K562 (cell line): ENCODE data around the gene CMSS1. TPM values are rescaled to one million over a fixed set of nuclear protein-coding genes. Genes with fewer than 3 reads are reported as not detected.

Experiments
- ARID4B ChIP-seq: sonication (generic); formaldehyde crosslinking; IDR thresholded peaks from 2 replicates; pipeline ENCODE4 v1.8.0; 2022; ENCODE audit warnings: mild to moderate bottlenecking, missing genetic modification reagents
- HNRNPLL ChIP-seq: fragments of 200-400 bp; formaldehyde crosslinking; IDR thresholded peaks from 2 replicates; pipeline ENCODE4 v1.6.1; 2017; ENCODE audit warnings: low read length, low read depth, mild to moderate bottlenecking; ENCODE audit not compliant: poor library complexity, severe bottlenecking
- MNT ChIP-seq, 2 experiments: fragments of 450-650 bp; conservative IDR thresholded peaks; 2 replicates each; pipeline ENCODE4 v1.6.1; 2017; ENCODE audit warnings: mild to moderate bottlenecking in 2 of 2, moderate library complexity in 2 of 2
- MYC ChIP-seq, 2 experiments: fragments of 250-450 bp in 1 of 2; sonication (Bioruptor Pico) in 1 of 2; IDR thresholded peaks; 2 replicates each; pipeline versions ENCODE4 v1.5.1 to v1.6.1; 2012 to 2021; ENCODE audit warnings: low read depth in 2 of 2, borderline replicate concordance in 1 of 2, improper control_type of control experiment in 1 of 2, low read length in 1 of 2, mild to moderate bottlenecking in 1 of 2, moderate library complexity in 1 of 2
- NCOA4 ChIP-seq: fragments of 450-650 bp; IDR thresholded peaks from 2 replicates; pipeline ENCODE4 v1.6.1; 2018; ENCODE audit warnings: mild to moderate bottlenecking; ENCODE audit not compliant: partially characterized antibody
- PATZ1 ChIP-seq: fragments of 250-450 bp; sonication (Bioruptor Pico); IDR thresholded peaks from 2 replicates; pipeline ENCODE4 v1.5.0; 2020; ENCODE audit warnings: mild to moderate bottlenecking, borderline replicate concordance
- POLR2A ChIP-seq: fragments of 450-650 bp; conservative IDR thresholded peaks from 2 replicates; pipeline ENCODE4 v1.6.1; 2016
- SMARCA4 ChIP-seq: fragments of 450-650 bp; IDR thresholded peaks from 2 replicates; pipeline ENCODE4 v1.6.1; 2016
- SMARCA5 ChIP-seq: fragments of 450-650 bp; IDR thresholded peaks from 2 replicates; pipeline ENCODE4 v1.6.1; 2016
- SRF ChIP-seq, 2 experiments: fragments of 250-450, 450-650 bp in 1 of 2; sonication (Bioruptor Pico) in 1 of 2; sonication (generic) in 1 of 2; formaldehyde crosslinking; IDR thresholded peaks; 2 replicates each; pipeline versions ENCODE4 v1.5.0 to v1.5.1; 2020 to 2022; ENCODE audit warnings: mild to moderate bottlenecking in 1 of 2, missing genetic modification reagents in 1 of 2
- ZBTB12 ChIP-seq: fragments of 250-450 bp; sonication (Bioruptor Pico); IDR thresholded peaks from 2 replicates; pipeline ENCODE4 v1.4.0; 2020
- ZFX ChIP-seq: sonication (generic); formaldehyde crosslinking; IDR thresholded peaks from 2 replicates; pipeline ENCODE4 v1.8.0; 2022; ENCODE audit warnings: mild to moderate bottlenecking, missing genetic modification reagents, moderate library complexity
- polyA plus RNA-seq, 8 experiments: library from polyadenylated mRNA; depleted of rRNA in 4 of 8; stranded (reverse) in 5 of 8; unstranded in 3 of 8; fragments of >200 nt; fragmentation: Nextera tagmentation in 2 of 8; fragmentation: Illumina TruSeq in 1 of 8; extraction: Ambion mirVana in 2 of 8; extraction: Trizol in 1 of 8; gene quantifications; 2 replicates each; pipeline versions ENCODE4 v1.2.1 to v1.2.3, GENCODE V29; 2011 to 2014; ENCODE audit warnings: inconsistent platforms in 1 of 8, missing spikeins in 1 of 8
- total RNA-seq, 7 experiments: library from RNA; depleted of rRNA in 6 of 7; stranded (reverse); fragments of >200 nt in 6 of 7; fragmentation: Illumina TruSeq in 2 of 7; extraction: Trizol in 2 of 7; gene quantifications; 2 replicates each; pipeline versions ENCODE4 v1.2.1 to v1.2.3, GENCODE V29; 2011 to 2021; ENCODE audit warnings: low replicate concordance in 1 of 7

CMSS1 gene
- total and polyA plus RNA-seq, 9 of the 15 experiments (the other 6 are each of a cell fraction or from before 2014, with no cell fraction given), result 46.9 to 109 (median 72.3) TPM

GRCh38 chr3:99875929-99876841 lies 58.5 kb downstream of the CMSS1 start (continued):
- TF ChIP-seq ZBTB12 (CRISPR knock-in tag), result 0 out of 2 replicates have a peak, but pooled peaks have one; percentile 43
- TF ChIP-seq ZFX (CRISPR knock-in tag), result peak; percentile 85
- peak; percentile 81 for TF ChIP-seq MYC (IDR thresholded peaks at IDR 0.05; ENCODE audit: low read depth, low read length)
- no peak for TF ChIP-seq MYC (CRISPR knock-in tag; IDR thresholded peaks at IDR 0.05; ENCODE audit: borderline replicate concordance, low read depth)
- TF ChIP-seq SMARCA4, result peak; percentile 43; the same call in 1 of the 2 replicates
- no peak for TF ChIP-seq SMARCA5
- TF ChIP-seq SRF (CRISPR knock-in tag; IDR thresholded peaks at IDR 0.05), result peak; percentile 92 to 96
- TF ChIP-seq MNT (conservative IDR thresholded peaks at IDR 0.05), result peak in 1 of 2 experiments; percentile 62; a peak in 1 of 4 replicates
- TF ChIP-seq ARID4B, result peak; percentile 47
- TF ChIP-seq PATZ1, result no peak
- no peak for TF ChIP-seq NCOA4
- peak; percentile 48; the same call in 1 of the 2 replicates for TF ChIP-seq POLR2A
- TF ChIP-seq HNRNPLL, result peak; percentile 72
